ENCODE measurements around the gene TPH2.

- TF ChIP-seq EZH2 (IDR thresholded peaks at IDR 0.05; ENCODE audit: insufficient read depth, poor library complexity, severe bottlenecking) (no peak), EZH2phosphoT487 (IDR thresholded peaks at IDR 0.05; ENCODE audit: insufficient read depth, low read depth) (no peak)
Observed at GRCh38 chr12:72053604-72054003, 115.0 kb downstream of the TPH2 start.
